K562 (cell line): ENCODE measurements around the gene MYO1E. TPM values are rescaled to one million over a fixed set of nuclear protein-coding genes. Genes with fewer than 3 reads are reported as not detected.

Experiments
- BRF1 ChIP-seq: IDR thresholded peaks from 3 replicates; pipeline ENCODE4 v1.6.1; 2011; ENCODE audit warnings: borderline replicate concordance, mild to moderate bottlenecking; ENCODE audit not compliant: insufficient read length; ENCODE audit errors: extremely low read depth
- HDAC6 ChIP-seq: IDR thresholded peaks from 2 replicates; pipeline ENCODE4 v1.6.1; 2012; ENCODE audit warnings: low read depth, mild to moderate bottlenecking, control low read depth, inconsistent platforms, low read length, moderate library complexity
- HDGF ChIP-seq: fragments of 450-650 bp; IDR thresholded peaks from 2 replicates; pipeline ENCODE4 v1.6.1; 2016
- HNRNPUL1 ChIP-seq: fragments of 200-400 bp; formaldehyde crosslinking; IDR thresholded peaks from 2 replicates; pipeline ENCODE4 v1.6.1; 2017; ENCODE audit warnings: low read length
- KLF10 ChIP-seq: fragments of 250-450 bp; sonication (Bioruptor Pico); IDR thresholded peaks from 2 replicates; pipeline ENCODE4 v1.6.1; 2021; ENCODE audit warnings: matching md5 sums
- MIER1 ChIP-seq: fragments of 450-650 bp; IDR thresholded peaks from 2 replicates; pipeline ENCODE4 v1.6.1; 2016; ENCODE audit warnings: antibody characterized with exemption, mild to moderate bottlenecking, low read depth
- RFX1 ChIP-seq: fragments of 450-650 bp; IDR thresholded peaks from 2 replicates; pipeline ENCODE4 v1.6.1; 2016; ENCODE audit warnings: mild to moderate bottlenecking, moderate library complexity
- SAFB ChIP-seq: fragments of 200-400 bp; formaldehyde crosslinking; IDR thresholded peaks from 2 replicates; pipeline ENCODE4 v1.6.1; 2017; ENCODE audit warnings: low read depth, low read length, borderline replicate concordance
- STAT5A ChIP-seq: IDR thresholded peaks from 2 replicates; pipeline ENCODE4 v1.6.1; 2012; ENCODE audit warnings: low read length, inconsistent platforms, borderline replicate concordance
- polyA plus RNA-seq, 8 experiments: library from polyadenylated mRNA; depleted of rRNA in 4 of 8; stranded (reverse) in 5 of 8; unstranded in 3 of 8; fragments of >200 nt; fragmentation: Nextera tagmentation in 2 of 8; fragmentation: Illumina TruSeq in 1 of 8; extraction: Ambion mirVana in 2 of 8; extraction: Trizol in 1 of 8; gene quantifications; 2 replicates each; pipeline versions ENCODE4 v1.2.1 to v1.2.3, GENCODE V29; 2011 to 2014; ENCODE audit warnings: inconsistent platforms in 1 of 8, missing spikeins in 1 of 8
- total RNA-seq, 7 experiments: library from RNA; depleted of rRNA in 6 of 7; stranded (reverse); fragments of >200 nt in 6 of 7; fragmentation: Illumina TruSeq in 2 of 7; extraction: Trizol in 2 of 7; gene quantifications; 2 replicates each; pipeline versions ENCODE4 v1.2.1 to v1.2.3, GENCODE V29; 2011 to 2021; ENCODE audit warnings: low replicate concordance in 1 of 7
- TF ChIP-seq, protein P1 (sequence below), 2 experiments: fragments of 450-650 bp in 1 of 2; IDR thresholded peaks; 2 replicates each; pipeline ENCODE4 v1.6.1; 2011 to 2017; ENCODE audit warnings: low read depth in 2 of 2, antibody characterized with exemption in 1 of 2, borderline replicate concordance in 1 of 2, low read length in 1 of 2, mild to moderate bottlenecking in 1 of 2, mixed read lengths in 1 of 2; ENCODE audit not compliant: control insufficient read depth in 1 of 2
- TF ChIP-seq, protein P2 (sequence below): fragments of 250-450 bp; sonication (Bioruptor Pico); IDR thresholded peaks from 2 replicates; pipeline ENCODE4 v1.8.0; 2022; ENCODE audit warnings: moderate library complexity, mild to moderate bottlenecking, inconsistent platforms
- TF ChIP-seq, protein P3 (sequence below): sonication (generic); IDR thresholded peaks from 2 replicates; pipeline ENCODE4 v1.6.1; 2016
- TF ChIP-seq, protein P4 (sequence below): fragments of 450-650 bp; IDR thresholded peaks from 2 replicates; pipeline ENCODE4 v1.7.0; 2016; ENCODE audit warnings: borderline replicate concordance
- TF ChIP-seq, protein P5 (sequence below): fragments of 450-650 bp; IDR thresholded peaks from 2 replicates; pipeline ENCODE4 v1.6.1; 2016; ENCODE audit warnings: borderline replicate concordance
- TF ChIP-seq, protein P6 (sequence below): fragments of 250-450 bp; sonication (Bioruptor Pico); IDR thresholded peaks from 2 replicates; pipeline ENCODE4 v1.4.0; 2020; ENCODE audit warnings: mild to moderate bottlenecking, moderate library complexity, borderline replicate concordance

Gene MYO1E
- total and polyA plus RNA-seq, 9 of the 15 experiments (the other 6 are each of a cell fraction or from before 2014, with no cell fraction given): under 0.01 to 0.44 (median 0.01) TPM; not detected in 6

DNA sequence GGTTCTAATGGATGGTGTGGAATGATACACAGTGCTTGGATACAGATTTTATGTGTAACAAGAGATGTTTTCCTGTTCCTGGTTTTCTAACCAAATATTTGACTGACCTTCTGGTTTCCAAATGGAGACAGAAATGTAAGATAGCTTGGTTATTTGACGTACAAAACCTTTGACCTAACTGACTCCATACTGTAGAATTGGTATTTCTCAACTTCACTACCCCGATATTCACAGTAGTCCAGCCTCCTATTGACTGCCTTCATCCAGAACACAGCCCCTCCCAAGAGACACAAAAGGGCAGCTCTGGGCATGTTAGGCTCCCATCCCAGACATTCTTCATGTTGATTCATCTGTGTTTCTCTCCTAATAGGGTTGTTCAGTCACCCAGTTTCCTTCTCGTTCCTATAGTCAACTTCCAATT, 33.4 kb downstream of the MYO1E start (continued):
- TF ChIP-seq, protein P1, sequence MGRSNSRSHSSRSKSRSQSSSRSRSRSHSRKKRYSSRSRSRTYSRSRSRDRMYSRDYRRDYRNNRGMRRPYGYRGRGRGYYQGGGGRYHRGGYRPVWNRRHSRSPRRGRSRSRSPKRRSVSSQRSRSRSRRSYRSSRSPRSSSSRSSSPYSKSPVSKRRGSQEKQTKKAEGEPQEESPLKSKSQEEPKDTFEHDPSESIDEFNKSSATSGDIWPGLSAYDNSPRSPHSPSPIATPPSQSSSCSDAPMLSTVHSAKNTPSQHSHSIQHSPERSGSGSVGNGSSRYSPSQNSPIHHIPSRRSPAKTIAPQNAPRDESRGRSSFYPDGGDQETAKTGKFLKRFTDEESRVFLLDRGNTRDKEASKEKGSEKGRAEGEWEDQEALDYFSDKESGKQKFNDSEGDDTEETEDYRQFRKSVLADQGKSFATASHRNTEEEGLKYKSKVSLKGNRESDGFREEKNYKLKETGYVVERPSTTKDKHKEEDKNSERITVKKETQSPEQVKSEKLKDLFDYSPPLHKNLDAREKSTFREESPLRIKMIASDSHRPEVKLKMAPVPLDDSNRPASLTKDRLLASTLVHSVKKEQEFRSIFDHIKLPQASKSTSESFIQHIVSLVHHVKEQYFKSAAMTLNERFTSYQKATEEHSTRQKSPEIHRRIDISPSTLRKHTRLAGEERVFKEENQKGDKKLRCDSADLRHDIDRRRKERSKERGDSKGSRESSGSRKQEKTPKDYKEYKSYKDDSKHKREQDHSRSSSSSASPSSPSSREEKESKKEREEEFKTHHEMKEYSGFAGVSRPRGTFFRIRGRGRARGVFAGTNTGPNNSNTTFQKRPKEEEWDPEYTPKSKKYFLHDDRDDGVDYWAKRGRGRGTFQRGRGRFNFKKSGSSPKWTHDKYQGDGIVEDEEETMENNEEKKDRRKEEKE (IDR thresholded peaks at IDR 0.05; ENCODE audit: borderline replicate concordance in 1 of 2, control insufficient read depth in 1 of 2, low read depth in 2 of 2, low read length in 1 of 2): no peak
- TF ChIP-seq, protein P2, sequence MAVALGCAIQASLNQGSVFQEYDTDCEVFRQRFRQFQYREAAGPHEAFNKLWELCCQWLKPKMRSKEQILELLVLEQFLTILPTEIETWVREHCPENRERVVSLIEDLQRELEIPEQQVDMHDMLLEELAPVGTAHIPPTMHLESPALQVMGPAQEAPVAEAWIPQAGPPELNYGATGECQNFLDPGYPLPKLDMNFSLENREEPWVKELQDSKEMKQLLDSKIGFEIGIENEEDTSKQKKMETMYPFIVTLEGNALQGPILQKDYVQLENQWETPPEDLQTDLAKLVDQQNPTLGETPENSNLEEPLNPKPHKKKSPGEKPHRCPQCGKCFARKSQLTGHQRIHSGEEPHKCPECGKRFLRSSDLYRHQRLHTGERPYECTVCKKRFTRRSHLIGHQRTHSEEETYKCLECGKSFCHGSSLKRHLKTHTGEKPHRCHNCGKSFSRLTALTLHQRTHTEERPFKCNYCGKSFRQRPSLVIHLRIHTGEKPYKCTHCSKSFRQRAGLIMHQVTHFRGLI (CRISPR knock-in tag): no peak
- TF ChIP-seq, protein P3, sequence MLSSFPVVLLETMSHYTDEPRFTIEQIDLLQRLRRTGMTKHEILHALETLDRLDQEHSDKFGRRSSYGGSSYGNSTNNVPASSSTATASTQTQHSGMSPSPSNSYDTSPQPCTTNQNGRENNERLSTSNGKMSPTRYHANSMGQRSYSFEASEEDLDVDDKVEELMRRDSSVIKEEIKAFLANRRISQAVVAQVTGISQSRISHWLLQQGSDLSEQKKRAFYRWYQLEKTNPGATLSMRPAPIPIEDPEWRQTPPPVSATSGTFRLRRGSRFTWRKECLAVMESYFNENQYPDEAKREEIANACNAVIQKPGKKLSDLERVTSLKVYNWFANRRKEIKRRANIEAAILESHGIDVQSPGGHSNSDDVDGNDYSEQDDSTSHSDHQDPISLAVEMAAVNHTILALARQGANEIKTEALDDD: no peak
- no peak for TF ChIP-seq KLF10
- no peak for TF ChIP-seq SAFB
- TF ChIP-seq HDAC6: no peak
- no peak for TF ChIP-seq STAT5A
- no peak for TF ChIP-seq HDGF
- TF ChIP-seq, protein P4, sequence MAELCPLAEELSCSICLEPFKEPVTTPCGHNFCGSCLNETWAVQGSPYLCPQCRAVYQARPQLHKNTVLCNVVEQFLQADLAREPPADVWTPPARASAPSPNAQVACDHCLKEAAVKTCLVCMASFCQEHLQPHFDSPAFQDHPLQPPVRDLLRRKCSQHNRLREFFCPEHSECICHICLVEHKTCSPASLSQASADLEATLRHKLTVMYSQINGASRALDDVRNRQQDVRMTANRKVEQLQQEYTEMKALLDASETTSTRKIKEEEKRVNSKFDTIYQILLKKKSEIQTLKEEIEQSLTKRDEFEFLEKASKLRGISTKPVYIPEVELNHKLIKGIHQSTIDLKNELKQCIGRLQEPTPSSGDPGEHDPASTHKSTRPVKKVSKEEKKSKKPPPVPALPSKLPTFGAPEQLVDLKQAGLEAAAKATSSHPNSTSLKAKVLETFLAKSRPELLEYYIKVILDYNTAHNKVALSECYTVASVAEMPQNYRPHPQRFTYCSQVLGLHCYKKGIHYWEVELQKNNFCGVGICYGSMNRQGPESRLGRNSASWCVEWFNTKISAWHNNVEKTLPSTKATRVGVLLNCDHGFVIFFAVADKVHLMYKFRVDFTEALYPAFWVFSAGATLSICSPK: no peak
- no peak for TF ChIP-seq HNRNPUL1
- TF ChIP-seq, protein P5, sequence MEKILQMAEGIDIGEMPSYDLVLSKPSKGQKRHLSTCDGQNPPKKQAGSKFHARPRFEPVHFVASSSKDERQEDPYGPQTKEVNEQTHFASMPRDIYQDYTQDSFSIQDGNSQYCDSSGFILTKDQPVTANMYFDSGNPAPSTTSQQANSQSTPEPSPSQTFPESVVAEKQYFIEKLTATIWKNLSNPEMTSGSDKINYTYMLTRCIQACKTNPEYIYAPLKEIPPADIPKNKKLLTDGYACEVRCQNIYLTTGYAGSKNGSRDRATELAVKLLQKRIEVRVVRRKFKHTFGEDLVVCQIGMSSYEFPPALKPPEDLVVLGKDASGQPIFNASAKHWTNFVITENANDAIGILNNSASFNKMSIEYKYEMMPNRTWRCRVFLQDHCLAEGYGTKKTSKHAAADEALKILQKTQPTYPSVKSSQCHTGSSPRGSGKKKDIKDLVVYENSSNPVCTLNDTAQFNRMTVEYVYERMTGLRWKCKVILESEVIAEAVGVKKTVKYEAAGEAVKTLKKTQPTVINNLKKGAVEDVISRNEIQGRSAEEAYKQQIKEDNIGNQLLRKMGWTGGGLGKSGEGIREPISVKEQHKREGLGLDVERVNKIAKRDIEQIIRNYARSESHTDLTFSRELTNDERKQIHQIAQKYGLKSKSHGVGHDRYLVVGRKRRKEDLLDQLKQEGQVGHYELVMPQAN: no peak
- TF ChIP-seq, protein P6, sequence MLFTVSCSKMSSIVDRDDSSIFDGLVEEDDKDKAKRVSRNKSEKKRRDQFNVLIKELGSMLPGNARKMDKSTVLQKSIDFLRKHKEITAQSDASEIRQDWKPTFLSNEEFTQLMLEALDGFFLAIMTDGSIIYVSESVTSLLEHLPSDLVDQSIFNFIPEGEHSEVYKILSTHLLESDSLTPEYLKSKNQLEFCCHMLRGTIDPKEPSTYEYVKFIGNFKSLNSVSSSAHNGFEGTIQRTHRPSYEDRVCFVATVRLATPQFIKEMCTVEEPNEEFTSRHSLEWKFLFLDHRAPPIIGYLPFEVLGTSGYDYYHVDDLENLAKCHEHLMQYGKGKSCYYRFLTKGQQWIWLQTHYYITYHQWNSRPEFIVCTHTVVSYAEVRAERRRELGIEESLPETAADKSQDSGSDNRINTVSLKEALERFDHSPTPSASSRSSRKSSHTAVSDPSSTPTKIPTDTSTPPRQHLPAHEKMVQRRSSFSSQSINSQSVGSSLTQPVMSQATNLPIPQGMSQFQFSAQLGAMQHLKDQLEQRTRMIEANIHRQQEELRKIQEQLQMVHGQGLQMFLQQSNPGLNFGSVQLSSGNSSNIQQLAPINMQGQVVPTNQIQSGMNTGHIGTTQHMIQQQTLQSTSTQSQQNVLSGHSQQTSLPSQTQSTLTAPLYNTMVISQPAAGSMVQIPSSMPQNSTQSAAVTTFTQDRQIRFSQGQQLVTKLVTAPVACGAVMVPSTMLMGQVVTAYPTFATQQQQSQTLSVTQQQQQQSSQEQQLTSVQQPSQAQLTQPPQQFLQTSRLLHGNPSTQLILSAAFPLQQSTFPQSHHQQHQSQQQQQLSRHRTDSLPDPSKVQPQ (CRISPR knock-in tag): no peak
- TF ChIP-seq MIER1: no peak
- TF ChIP-seq BRF1: no peak
- TF ChIP-seq RFX1: no peak
